Neural cell (in vitro differentiated cells): ENCODE results near the gene NOS1AP.

Experiments used
- CTCF ChIP-seq: fragments of 450-650 bp; IDR thresholded peaks from 2 replicates; pipeline ENCODE4 v1.5.1; 2014; ENCODE audit warnings: antibody characterized with exemption, mild to moderate bottlenecking, moderate library complexity; ENCODE audit not compliant: poor library complexity, severe bottlenecking
- EP300 ChIP-seq: fragments of 450-650 bp; conservative IDR thresholded peaks from 2 replicates; pipeline ENCODE4 v1.6.1; 2014; ENCODE audit warnings: antibody characterized with exemption, mild to moderate bottlenecking, moderate library complexity; ENCODE audit not compliant: poor library complexity, severe bottlenecking
- REST ChIP-seq: IDR thresholded peaks from 2 replicates; pipeline ENCODE4 v1.6.1; 2012; ENCODE audit warnings: borderline replicate concordance
- TAF1 ChIP-seq: IDR thresholded peaks from 2 replicates; pipeline ENCODE4 v1.6.1; 2012; ENCODE audit warnings: low read depth

DNA sequence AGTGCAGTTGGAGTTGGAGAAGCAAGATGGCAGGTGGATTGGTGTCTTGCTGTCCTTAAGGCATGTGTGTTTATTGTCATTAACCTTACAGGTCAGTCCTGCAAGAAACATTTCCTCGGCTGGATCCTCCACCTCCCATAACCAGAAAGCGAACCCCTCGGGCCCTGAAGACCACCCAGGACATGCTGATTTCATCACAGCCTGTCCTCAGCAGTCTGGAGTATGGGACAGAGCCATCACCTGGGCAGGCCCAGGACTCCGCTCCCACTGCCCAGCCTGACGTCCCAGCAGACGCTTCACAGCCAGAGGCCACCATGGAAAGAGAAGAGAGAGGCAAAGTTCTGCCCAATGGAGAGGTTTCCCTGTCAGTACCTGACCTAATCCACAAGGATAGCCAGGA lies 313.6 kb downstream of the NOS1AP start:
- no peak for TF ChIP-seq EP300
- TF ChIP-seq REST, result no peak
- TF ChIP-seq CTCF, result no peak
- no peak for TF ChIP-seq TAF1
